Fibroblast of villous mesenchyme (primary cell): ENCODE data around the gene ZBTB5. TPM values are rescaled to one million over a fixed set of nuclear protein-coding genes. Genes with fewer than 3 reads are reported as not detected.
A peak's percentile ranks its signal among the peaks of the same experiment; 100 is the strongest.

ENCODE experiments used
- DNase-seq: peaks from one replicate; pipeline ENCODE4 v3.0.0-alpha.2; 2010; ENCODE audit warnings: low read depth
- H3K4me3 ChIP-seq: 2 replicates; pipeline ENCODE4 v1.5.1; 2011; ENCODE audit warnings: low read depth, mild to moderate bottlenecking, low read length
- total RNA-seq: library from RNA; depleted of rRNA; stranded (reverse); fragments of >200 nt; gene quantifications from 2 replicates; pipeline ENCODE4 v1.2.3, GENCODE V29; 2012
- TF ChIP-seq, protein P1 (sequence below): IDR thresholded peaks from 2 replicates; pipeline ENCODE4 v1.5.1; 2012; ENCODE audit warnings: low read depth, mild to moderate bottlenecking, low read length; ENCODE audit not compliant: insufficient read depth

The ZBTB5 gene
- total RNA-seq, 1 donor: 12.5 TPM

DNA sequence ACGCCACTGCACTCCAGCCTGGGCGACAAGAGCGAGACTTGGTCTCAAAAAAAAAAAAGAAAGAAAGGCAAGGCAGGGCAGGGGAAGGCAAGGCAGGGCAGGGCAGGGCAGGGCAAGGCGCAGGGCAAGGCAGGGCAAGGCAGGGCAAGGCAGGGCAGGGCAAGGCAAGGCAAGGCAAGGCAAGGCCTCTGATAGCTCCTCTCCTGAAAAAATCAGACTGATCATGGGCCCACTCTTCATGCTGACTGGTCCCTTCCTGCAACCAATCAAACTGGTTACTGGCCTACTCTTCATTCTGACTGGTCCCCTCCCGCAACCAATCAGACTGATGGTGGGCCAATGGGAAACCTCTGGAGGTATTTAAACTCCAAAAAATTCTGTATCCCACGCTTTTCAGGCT, 3.4 kb upstream of the ZBTB5 start:
- H3K4me3 ChIP-seq: no peak overlapping the region
- TF ChIP-seq, protein P1, sequence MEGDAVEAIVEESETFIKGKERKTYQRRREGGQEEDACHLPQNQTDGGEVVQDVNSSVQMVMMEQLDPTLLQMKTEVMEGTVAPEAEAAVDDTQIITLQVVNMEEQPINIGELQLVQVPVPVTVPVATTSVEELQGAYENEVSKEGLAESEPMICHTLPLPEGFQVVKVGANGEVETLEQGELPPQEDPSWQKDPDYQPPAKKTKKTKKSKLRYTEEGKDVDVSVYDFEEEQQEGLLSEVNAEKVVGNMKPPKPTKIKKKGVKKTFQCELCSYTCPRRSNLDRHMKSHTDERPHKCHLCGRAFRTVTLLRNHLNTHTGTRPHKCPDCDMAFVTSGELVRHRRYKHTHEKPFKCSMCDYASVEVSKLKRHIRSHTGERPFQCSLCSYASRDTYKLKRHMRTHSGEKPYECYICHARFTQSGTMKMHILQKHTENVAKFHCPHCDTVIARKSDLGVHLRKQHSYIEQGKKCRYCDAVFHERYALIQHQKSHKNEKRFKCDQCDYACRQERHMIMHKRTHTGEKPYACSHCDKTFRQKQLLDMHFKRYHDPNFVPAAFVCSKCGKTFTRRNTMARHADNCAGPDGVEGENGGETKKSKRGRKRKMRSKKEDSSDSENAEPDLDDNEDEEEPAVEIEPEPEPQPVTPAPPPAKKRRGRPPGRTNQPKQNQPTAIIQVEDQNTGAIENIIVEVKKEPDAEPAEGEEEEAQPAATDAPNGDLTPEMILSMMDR: no peak
- no peak for DNase-seq

DNA sequence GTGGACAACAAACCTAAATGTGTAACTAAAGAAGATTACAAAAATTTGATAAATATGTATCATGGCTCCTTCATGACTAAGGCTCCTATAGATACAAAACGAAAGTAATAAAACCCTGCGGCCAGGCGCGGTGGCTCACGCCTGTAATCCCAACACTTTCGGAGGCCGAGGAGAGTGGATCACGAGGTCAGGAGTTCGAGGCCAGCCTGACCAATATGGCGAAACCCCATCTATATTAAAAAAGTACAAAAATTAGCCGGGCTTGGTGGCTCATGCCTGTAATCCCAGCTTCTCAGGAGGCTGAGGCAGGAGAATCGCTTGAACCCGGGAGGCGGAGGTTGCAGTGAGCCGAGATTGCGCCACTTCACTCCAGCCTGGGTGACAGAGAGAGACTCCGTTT, 2.3 kb upstream of the ZBTB5 start:
- H3K4me3 ChIP-seq: peak overlapping the region; percentile 34
- DNase-seq: peak; percentile 55

DNA sequence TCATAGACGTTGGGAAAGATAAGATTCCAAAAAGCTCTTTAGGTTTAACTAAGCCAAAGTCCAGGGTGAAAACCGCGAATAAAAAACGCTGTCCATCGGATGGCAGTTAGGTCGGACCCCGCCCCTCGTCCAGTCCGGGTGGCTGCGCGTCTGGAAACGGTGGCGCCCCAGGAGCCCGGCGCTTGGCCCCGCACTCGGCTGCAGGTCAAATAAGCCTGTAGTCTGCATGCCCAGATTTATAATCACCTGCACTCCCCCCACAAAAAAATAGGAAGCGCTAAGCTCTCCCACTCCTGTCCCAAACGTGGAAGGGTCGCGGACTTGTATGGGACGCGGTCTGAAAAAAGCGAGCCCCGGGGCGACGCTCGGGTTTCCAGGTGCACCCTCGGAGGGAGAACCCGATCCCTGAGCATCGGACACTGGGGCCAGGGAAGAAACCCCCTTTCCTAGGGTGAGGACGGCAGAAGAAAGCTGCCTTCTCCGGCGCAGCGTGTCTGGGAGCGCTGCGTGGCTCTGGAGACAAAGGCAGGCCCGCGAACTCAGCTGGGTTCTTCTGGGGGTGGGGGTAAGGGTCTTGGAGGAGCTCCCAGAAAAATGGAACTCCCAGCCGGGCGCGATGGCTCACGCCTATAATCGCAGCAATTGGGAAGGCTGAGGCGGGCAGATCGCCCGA, 923 bp upstream of the ZBTB5 start:
- peak; percentile 91 for DNase-seq
- TF ChIP-seq, protein P1: no peak
- H3K4me3 ChIP-seq: peak overlapping the region; percentile 87

DNA sequence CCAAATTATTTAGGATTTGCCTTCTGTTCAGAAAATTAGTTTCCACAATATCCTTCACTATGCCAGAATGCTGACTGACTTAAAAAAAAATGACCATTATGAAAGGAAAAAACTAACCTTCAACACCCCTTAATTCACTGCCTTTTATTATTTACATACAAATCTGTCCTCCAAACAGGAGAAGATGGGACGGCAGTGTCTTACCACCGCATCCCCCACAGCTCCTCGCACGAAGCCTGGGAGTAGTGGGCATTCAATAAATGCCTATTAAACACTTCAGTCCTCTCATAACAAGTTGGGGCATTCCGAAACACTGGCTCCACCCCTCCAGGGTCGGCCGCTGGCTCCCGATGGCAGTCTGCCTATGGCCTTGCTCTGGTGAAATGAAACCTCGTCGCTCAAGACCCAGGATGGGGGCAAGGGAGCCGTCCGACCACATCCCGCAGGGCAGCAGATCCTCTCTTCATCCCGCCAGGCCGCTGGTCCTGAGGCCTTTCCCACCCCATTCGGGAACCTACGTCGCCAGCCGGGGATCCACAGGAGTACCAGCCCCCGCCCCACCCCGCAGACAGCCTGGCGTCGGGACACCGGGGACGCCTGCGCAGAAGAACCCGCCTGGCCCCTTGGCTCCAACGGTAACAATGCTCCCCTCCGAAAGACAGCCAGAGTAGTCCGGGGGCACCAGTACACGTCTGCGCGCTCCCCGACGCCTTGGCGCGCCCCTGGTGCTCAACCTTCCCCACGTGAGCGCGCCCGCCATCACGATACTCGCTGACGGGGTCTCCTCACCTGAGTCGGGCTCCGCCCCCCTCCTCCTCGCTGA, 613 bp downstream of the ZBTB5 start:
- TF ChIP-seq, protein P1: no peak
- peak; percentile 76 for DNase-seq
- H3K4me3 ChIP-seq: peak overlapping the region; percentile 87

DNA sequence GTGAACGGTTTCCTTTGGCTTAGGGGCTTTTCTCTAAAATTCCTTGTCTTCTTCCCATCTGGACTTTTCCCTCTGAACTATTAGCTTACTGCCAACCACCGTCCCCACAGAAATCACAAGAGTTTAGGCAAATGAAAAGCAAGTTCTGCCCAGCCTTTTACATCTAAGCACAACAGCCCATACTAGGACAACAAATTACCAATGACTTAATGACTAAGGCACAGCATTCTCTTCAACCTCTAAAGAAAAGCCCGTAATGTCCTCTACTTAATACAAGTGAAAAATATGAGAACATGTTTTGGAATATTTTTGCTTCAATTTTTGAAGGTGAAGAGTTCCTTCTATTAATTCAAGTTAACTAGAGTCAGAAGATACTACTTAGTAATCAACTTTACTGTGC, 1.2 kb downstream of the ZBTB5 start:
- H3K4me3 ChIP-seq: peak overlapping the region; percentile 87
- TF ChIP-seq, protein P1: no peak
- DNase-seq: no peak

DNA sequence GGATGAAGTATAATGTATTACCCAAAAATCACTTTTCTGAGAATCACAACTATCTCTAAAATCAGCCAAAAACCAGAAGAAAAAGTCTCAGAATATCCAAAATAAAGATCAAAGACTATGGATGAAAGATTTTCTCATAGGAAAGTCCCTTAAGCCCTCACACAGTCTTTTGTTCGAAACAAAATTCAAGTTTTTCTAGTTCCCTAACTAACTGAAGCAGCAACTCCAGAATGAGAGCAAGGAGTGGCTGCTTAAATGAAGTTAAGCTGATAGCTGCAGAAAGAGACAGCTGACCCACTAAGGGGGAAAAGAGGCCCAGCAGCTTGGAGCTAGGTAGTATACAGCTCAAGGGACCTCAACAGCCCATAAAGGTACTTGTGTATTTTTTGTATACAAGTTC, 8.4 kb downstream of the ZBTB5 start:
- TF ChIP-seq, protein P1: no peak
- DNase-seq: no peak
- no peak overlapping the region for H3K4me3 ChIP-seq

DNA sequence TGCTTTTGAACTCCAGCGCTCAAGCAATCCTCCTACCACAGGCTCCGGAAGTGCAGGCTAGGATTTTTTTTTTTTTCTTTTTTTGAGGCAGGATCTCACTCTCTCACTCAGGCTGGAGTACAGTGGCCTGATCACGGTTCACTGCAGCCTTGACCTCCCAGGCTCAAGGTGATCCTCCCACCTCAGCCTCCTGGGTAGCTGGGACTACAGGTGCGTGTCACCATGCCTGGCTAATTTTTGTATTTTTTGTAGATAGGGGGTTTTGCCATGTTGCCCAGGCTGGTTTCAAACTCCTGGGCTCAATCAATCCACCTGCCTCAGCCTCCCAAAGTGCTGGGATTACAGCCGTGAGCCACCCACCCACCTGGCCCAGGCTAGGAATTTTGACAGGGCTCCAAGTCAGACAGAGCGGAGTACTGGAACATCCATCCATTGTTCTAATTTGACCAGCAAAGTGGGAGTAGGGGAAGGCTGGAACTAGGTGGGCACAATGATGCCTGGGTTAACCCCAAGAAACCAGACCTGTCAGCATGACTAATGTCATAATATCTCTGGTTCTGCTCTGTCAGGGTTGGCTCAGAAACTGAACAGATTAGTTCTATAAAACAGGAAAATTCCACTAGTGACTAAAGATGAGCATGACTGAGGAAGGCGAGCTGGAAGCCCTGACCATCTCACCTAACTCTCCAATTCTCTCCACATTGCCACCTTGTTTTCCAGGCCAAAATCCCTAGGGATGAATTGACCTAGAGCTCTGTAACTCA, 9.2 kb downstream of the ZBTB5 start:
- H3K4me3 ChIP-seq: no peak overlapping the region
- TF ChIP-seq, protein P1: no peak
- no peak for DNase-seq
